Neural progenitor cell (in vitro differentiated cells): ENCODE data around the gene ERN1. TPM values are rescaled to one million over a fixed set of nuclear protein-coding genes. Genes with fewer than 3 reads are reported as not detected.

Source experiments
- DNase-seq: peaks from one replicate; pipeline ENCODE4 v3.0.0-alpha.2; 2016; ENCODE audit warnings: low spot score
- H2AFZ ChIP-seq: fragments of 200-600 bp; sonication (generic); replicated peaks from 2 replicates; pipeline ENCODE4 v1.6.1; 2016; ENCODE audit warnings: antibody characterized with exemption
- H3F3A ChIP-seq: fragments of 200-600 bp; sonication (generic); 2 replicates; pipeline ENCODE4 v1.6.1; 2016; ENCODE audit warnings: antibody characterized with exemption, low read depth
- H3K27ac ChIP-seq: fragments of 200-600 bp; sonication (generic); 2 replicates; pipeline ENCODE4 v1.5.1; 2016; ENCODE audit warnings: mild to moderate bottlenecking
- H3K27me3 ChIP-seq: fragments of 200-600 bp; sonication (generic); 2 replicates; pipeline ENCODE4 v1.6.1; 2016; ENCODE audit warnings: mild to moderate bottlenecking, moderate library complexity
- H3K36me3 ChIP-seq: fragments of 200-600 bp; sonication (generic); 2 replicates; pipeline ENCODE4 v1.5.1; 2016
- H3K4me1 ChIP-seq: fragments of 200-600 bp; sonication (generic); 2 replicates; pipeline ENCODE4 v1.6.1; 2016; ENCODE audit warnings: mixed run types
- H3K4me2 ChIP-seq: fragments of 200-600 bp; sonication (generic); 2 replicates; pipeline ENCODE4 v1.6.1; 2016
- H3K4me3 ChIP-seq: fragments of 200-600 bp; sonication (generic); 2 replicates; pipeline ENCODE4 v1.5.1; 2016
- H3K79me2 ChIP-seq: fragments of 200-600 bp; sonication (generic); 2 replicates; pipeline ENCODE4 v1.6.1; 2016; ENCODE audit warnings: low read depth
- H3K9ac ChIP-seq: fragments of 200-600 bp; sonication (generic); 2 replicates; pipeline ENCODE4 v1.6.1; 2016
- H3K9me3 ChIP-seq: fragments of 200-600 bp; sonication (generic); 2 replicates; pipeline ENCODE4 v1.5.1; 2016; ENCODE audit warnings: low read depth
- H4K20me1 ChIP-seq: fragments of 200-600 bp; sonication (generic); 2 replicates; pipeline ENCODE4 v1.6.1; 2016; ENCODE audit warnings: low read depth
- H3K27ac Mint-ChIP-seq: 3 replicates; pipeline ENCODE4 v1.8.0; 2021; ENCODE audit warnings: mixed read lengths
- H3K27me3 Mint-ChIP-seq: 2 replicates; pipeline ENCODE4 v1.8.0; 2022; ENCODE audit warnings: low read depth, mild to moderate bottlenecking, inconsistent platforms, moderate library complexity, mixed read lengths; ENCODE audit not compliant: insufficient read depth
- H3K36me3 Mint-ChIP-seq: 3 replicates; pipeline ENCODE4 v1.8.0; 2021; ENCODE audit warnings: mixed read lengths
- H3K4me1 Mint-ChIP-seq: 3 replicates; pipeline ENCODE4 v1.8.0; 2021; ENCODE audit warnings: mixed read lengths
- H3K4me3 Mint-ChIP-seq: 3 replicates; pipeline ENCODE4 v1.8.0; 2021; ENCODE audit warnings: mild to moderate bottlenecking, moderate library complexity, mixed read lengths
- H3K9me3 Mint-ChIP-seq: 3 replicates; pipeline ENCODE4 v1.8.0; 2020; ENCODE audit warnings: mixed read lengths
- EZH2 ChIP-seq: fragments of 200-600 bp; sonication (generic); IDR thresholded peaks from 2 replicates; pipeline ENCODE4 v1.6.1; 2017; ENCODE audit warnings: antibody characterized with exemption, mild to moderate bottlenecking, moderate library complexity
- EZH2phosphoT487 ChIP-seq: fragments of 200-600 bp; sonication (generic); IDR thresholded peaks from 2 replicates; pipeline ENCODE4 v1.6.1; 2017; ENCODE audit warnings: antibody characterized with exemption
- total RNA-seq: library from RNA; depleted of rRNA; stranded (reverse); fragments of >200 nt; gene quantifications from 2 replicates; pipeline ENCODE4 v1.2.3, GENCODE V29; 2015; ENCODE audit warnings: low replicate concordance
- TF ChIP-seq, protein P1 (sequence below): fragments of 200-600 bp; sonication (generic); IDR thresholded peaks from 2 replicates; pipeline ENCODE4 v1.5.1; 2017; ENCODE audit warnings: antibody characterized with exemption, mild to moderate bottlenecking

The ERN1 gene
- total RNA-seq, 1 donor from 2014 or later, result 2.4 TPM

DNA sequence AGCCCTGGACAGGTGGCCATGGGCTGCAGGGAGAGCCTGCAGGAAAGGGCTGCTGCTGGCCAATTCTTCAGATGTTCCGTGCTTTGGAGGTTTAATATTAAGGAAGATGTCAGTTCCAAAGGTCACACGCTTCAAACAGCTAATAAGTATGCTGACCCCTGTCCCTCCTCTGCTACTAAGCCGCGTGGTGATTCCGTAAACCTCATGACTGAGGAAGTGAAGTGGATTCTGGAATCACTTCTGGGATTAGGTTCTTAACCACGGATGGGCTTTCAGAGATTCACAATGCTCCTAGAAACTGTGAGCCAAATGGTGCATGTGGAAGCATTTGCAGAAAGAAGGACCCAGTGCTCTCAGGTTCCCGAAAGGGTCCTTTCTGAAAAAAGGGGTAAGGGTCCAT, 28.5 kb upstream of the ERN1 start:
- Histone ChIP-seq H3K4me2 (no peak overlapping the region), H2AFZ (no peak overlapping the region), H3K79me2 (no peaks in the 10 kb centered on the region), H3K4me3 (no peak overlapping the region), H3K27ac (no peak overlapping the region), H3K36me3 (no peaks in the 10 kb centered on the region), H4K20me1 (no peaks in the 10 kb centered on the region), H3K9ac (no peak overlapping the region), H3K9me3 (no peaks in the 10 kb centered on the region), H3K27me3 (no peaks in the 10 kb centered on the region), H3F3A (no peaks in the 10 kb centered on the region), H3K4me1 (peaks cover 35% of the 10 kb centered on the region)
- DNase-seq, result no peak
- TF ChIP-seq EZH2 (no peak), EZH2phosphoT487 (no peak)
- TF ChIP-seq, protein P1, sequence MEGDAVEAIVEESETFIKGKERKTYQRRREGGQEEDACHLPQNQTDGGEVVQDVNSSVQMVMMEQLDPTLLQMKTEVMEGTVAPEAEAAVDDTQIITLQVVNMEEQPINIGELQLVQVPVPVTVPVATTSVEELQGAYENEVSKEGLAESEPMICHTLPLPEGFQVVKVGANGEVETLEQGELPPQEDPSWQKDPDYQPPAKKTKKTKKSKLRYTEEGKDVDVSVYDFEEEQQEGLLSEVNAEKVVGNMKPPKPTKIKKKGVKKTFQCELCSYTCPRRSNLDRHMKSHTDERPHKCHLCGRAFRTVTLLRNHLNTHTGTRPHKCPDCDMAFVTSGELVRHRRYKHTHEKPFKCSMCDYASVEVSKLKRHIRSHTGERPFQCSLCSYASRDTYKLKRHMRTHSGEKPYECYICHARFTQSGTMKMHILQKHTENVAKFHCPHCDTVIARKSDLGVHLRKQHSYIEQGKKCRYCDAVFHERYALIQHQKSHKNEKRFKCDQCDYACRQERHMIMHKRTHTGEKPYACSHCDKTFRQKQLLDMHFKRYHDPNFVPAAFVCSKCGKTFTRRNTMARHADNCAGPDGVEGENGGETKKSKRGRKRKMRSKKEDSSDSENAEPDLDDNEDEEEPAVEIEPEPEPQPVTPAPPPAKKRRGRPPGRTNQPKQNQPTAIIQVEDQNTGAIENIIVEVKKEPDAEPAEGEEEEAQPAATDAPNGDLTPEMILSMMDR, result no peak
- no peaks in the 10 kb centered on the region for H3K9me3 Mint-ChIP-seq
- peaks cover 2% of the 10 kb centered on the region for H3K36me3 Mint-ChIP-seq
- H3K27me3 Mint-ChIP-seq, result no peaks in the 10 kb centered on the region
- no peak overlapping the region for H3K4me3 Mint-ChIP-seq
- peaks cover 39% of the 10 kb centered on the region for H3K4me1 Mint-ChIP-seq
- H3K27ac Mint-ChIP-seq, result no peak overlapping the region

DNA sequence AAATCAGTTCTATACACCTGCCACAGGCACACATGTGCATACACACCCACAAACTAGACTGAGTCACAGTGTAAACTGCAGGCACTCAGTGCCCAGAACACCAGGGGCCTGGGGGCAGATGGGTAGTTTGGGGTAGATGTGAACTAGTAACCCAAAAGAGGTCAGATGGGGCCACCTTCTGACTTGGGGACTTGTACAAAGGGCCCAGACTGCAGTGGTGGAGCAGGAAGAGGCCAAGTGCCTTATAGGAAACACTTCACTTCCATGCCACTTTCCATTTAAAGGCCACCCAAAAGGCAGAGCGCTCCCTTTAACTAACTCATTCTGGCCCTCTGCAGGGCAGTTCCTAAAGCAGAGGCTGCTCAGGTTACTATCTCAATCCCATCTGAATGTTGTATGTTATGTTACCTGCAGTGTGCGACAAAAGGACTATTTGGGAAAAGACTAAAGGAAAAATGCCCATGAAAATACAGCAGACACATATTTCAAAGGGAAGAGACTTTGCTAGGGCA, 27.8 kb upstream of the ERN1 start:
- DNase-seq, result peak; percentile 23
- H3K4me1 ChIP-seq, result peaks cover 35% of the 10 kb centered on the region
- no peak overlapping the region for H3K27ac Mint-ChIP-seq
- no peaks in the 10 kb centered on the region for H4K20me1 ChIP-seq
- no peak overlapping the region for H3K27ac ChIP-seq
- H3K4me3 ChIP-seq, result no peak overlapping the region
- no peaks in the 10 kb centered on the region for H3K9me3 Mint-ChIP-seq
- H3K9ac ChIP-seq, result no peak overlapping the region
- peaks cover 39% of the 10 kb centered on the region for H3K4me1 Mint-ChIP-seq
- TF ChIP-seq EZH2 (no peak), EZH2phosphoT487 (no peak)
- TF ChIP-seq, protein P1, result no peak
- H2AFZ ChIP-seq, result no peak overlapping the region
- peaks cover 3% of the 10 kb centered on the region for H3K36me3 Mint-ChIP-seq
- H3K36me3 ChIP-seq, result no peaks in the 10 kb centered on the region
- H3K27me3 ChIP-seq, result no peaks in the 10 kb centered on the region
- no peak overlapping the region for H3K4me2 ChIP-seq
- no peaks in the 10 kb centered on the region for H3F3A ChIP-seq
- no peaks in the 10 kb centered on the region for H3K79me2 ChIP-seq
- no peak overlapping the region for H3K4me3 Mint-ChIP-seq
- H3K27me3 Mint-ChIP-seq, result no peaks in the 10 kb centered on the region
- H3K9me3 ChIP-seq, result no peaks in the 10 kb centered on the region

DNA sequence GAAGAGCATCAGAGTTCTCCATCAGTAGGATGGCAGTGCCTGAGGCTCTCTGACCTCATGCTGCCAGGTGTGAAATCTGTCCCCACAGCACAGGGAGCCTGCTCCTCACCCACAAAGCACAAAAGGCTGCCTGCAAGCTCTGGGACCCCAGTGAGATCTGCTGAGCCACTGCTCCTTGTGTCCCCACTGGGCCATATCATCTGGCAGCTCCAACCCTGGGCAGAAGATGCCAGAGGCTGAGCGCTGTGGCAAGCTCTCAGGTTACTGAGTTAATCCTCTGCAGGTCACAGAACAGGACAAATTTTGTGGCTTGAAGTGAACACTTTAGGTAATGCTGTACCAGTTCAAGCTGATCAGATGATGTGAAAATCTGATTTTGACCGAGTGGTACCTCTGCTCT, 26.7 kb upstream of the ERN1 start:
- Histone ChIP-seq H3F3A (no peaks in the 10 kb centered on the region), H3K79me2 (no peaks in the 10 kb centered on the region), H2AFZ (no peak overlapping the region), H3K4me1 (peaks cover 35% of the 10 kb centered on the region), H3K4me3 (no peak overlapping the region), H3K27ac (no peak overlapping the region), H3K27me3 (no peaks in the 10 kb centered on the region), H3K9ac (no peak overlapping the region), H4K20me1 (no peaks in the 10 kb centered on the region), H3K9me3 (no peaks in the 10 kb centered on the region), H3K36me3 (no peaks in the 10 kb centered on the region), H3K4me2 (no peak overlapping the region)
- Mint-ChIP-seq H3K4me3 (no peak overlapping the region), H3K4me1 (peaks cover 39% of the 10 kb centered on the region), H3K27ac (no peak overlapping the region), H3K27me3 (no peaks in the 10 kb centered on the region), H3K9me3 (no peaks in the 10 kb centered on the region), H3K36me3 (peaks cover 8% of the 10 kb centered on the region)
- DNase-seq, result peak; percentile 21
- no peak for TF ChIP-seq EZH2
- TF ChIP-seq, protein P1, result no peak
- no peak for TF ChIP-seq EZH2phosphoT487
